Measurements from ENCODE around the gene MARF1.
"Not testable (repeated sequence)": the region's sequence is repeated elsewhere in the genome, so short reads cannot be mapped to it uniquely, and the experiment has no call there.

The MARF1 gene

GRCh38 chr16:15564604-15565339 lies 78.2 kb downstream of the MARF1 start:
- DNase-seq, result no peak

- DNase-seq, result no peak
These were observed 83.8 kb downstream of the MARF1 start for GRCh38 chr16:15559176-15559575.

GRCh38 chr16:15557258-15557657 lies 85.7 kb downstream of the MARF1 start:
- DNase-seq, result no peak

- no peak for DNase-seq
These were observed 86.8 kb downstream of the MARF1 start for GRCh38 chr16:15556130-15556529.

- DNase-seq, result no peak
These were observed 89.5 kb downstream of the MARF1 start for GRCh38 chr16:15553313-15554088.

GRCh38 chr16:15552507-15552906 lies 90.4 kb downstream of the MARF1 start:
- no peak for DNase-seq

- DNase-seq, result peak; percentile 40
These were observed 94.5 kb downstream of the MARF1 start for GRCh38 chr16:15548482-15548891.

- no peak for DNase-seq
These were observed 95.2 kb downstream of the MARF1 start for GRCh38 chr16:15547768-15548096.

- DNase-seq, result not testable (repeated sequence)
These were observed 95.7 kb downstream of the MARF1 start for GRCh38 chr16:15547072-15547767.

GRCh38 chr16:15545544-15545943 lies 97.4 kb downstream of the MARF1 start:
- DNase-seq, result no peak

- DNase-seq, result no peak
These were observed 98.5 kb downstream of the MARF1 start for GRCh38 chr16:15544405-15544804.
